Fibroblast of peridontal ligament (primary cell): Measurements from ENCODE around the gene CCDC120.
A peak's percentile ranks its signal among the peaks of the same experiment; 100 is the strongest.

Source experiments
- DNase-seq: peaks from one replicate; pipeline ENCODE4 v3.0.0-alpha.2; 2010; ENCODE audit errors: extremely low read depth

CCDC120 gene

GRCh38 chrX:49058794-49059193 is at the start of gene CCDC120:
TSS of gene CCDC120 (plus strand) at chrX:49058999. CDS start at chrX:49062042, 3,043 bp downstream.
- no peak for DNase-seq

- no peak for DNase-seq
Observed at GRCh38 chrX:49019050-49019449, 39.7 kb upstream of the CCDC120 start.

GRCh38 chrX:49019599-49020249 is 39.1 kb upstream of the CCDC120 start:
- no peak for DNase-seq

- no peak for DNase-seq
Observed at GRCh38 chrX:49029876-49030275, 28.9 kb upstream of the CCDC120 start.

GRCh38 chrX:49030283-49030682 is 28.5 kb upstream of the CCDC120 start:
- DNase-seq = no peak

- DNase-seq = peak; percentile 62
Observed at GRCh38 chrX:49037883-49038475, 20.8 kb upstream of the CCDC120 start.

GRCh38 chrX:49039598-49040375 is 19.0 kb upstream of the CCDC120 start:
- peak; percentile 92 for DNase-seq

- DNase-seq = peak; percentile 11
Observed at GRCh38 chrX:49040376-49040955, 18.3 kb upstream of the CCDC120 start.

- DNase-seq = peak; percentile 60
Observed at GRCh38 chrX:49041744-49042580, 16.8 kb upstream of the CCDC120 start.

- DNase-seq = peak; percentile 12
Observed at GRCh38 chrX:49042581-49043219, 16.1 kb upstream of the CCDC120 start.

GRCh38 chrX:49043220-49043986 is 15.4 kb upstream of the CCDC120 start, which contains the start of gene TFE3:
TSS of gene TFE3 (minus strand) at chrX:49043357. CDS start at chrX:49043226, 131 bp downstream.
- peak; percentile 99 for DNase-seq

GRCh38 chrX:49043987-49044281 is 14.9 kb upstream of the CCDC120 start:
- no peak for DNase-seq

GRCh38 chrX:49053223-49054072 is 5.4 kb upstream of the CCDC120 start:
- peak; percentile 30 for DNase-seq

GRCh38 chrX:49054073-49054762 is 4.6 kb upstream of the CCDC120 start:
- DNase-seq = no peak

- no peak for DNase-seq
Observed at GRCh38 chrX:49059201-49059600, 402 bp downstream of the CCDC120 start.

- no peak for DNase-seq
Observed at GRCh38 chrX:49059681-49060085, 884 bp downstream of the CCDC120 start.

- DNase-seq = no peak
Observed at GRCh38 chrX:49060914-49061313, 2.1 kb downstream of the CCDC120 start.

GRCh38 chrX:49061490-49061889 is 2.7 kb downstream of the CCDC120 start:
- no peak for DNase-seq

GRCh38 chrX:49061916-49062315 is 3.1 kb downstream of the CCDC120 start:
- no peak for DNase-seq
